A549 treated with CORT108297 at 1 μM for 4 hours (cell line): Measurements from ENCODE around the gene PISD. TPM values are rescaled to one million over a fixed set of nuclear protein-coding genes. Genes with fewer than 3 reads are reported as not detected.

Source experiments
- total RNA-seq: library from RNA; stranded (reverse); fragments of 200-300 nt; extraction: Qiagen RNA extraction; gene quantifications from 5 replicates; pipeline ENCODE4 v1.2.3, GENCODE V29; 2022

The PISD gene
- 21.5 to 31.8 TPM (median 29.2 TPM) in 5 replicates for total RNA-seq

GRCh38 chr22:31661851-31662667 is at the start of gene PISD:
Gene PISD (minus strand): TSS chr22:31662215. CDS start chr22:31662208, 7 bp downstream.

Other genes with a start within 250 kb of the PISD start
- gene EIF4ENIF1, start 172.4 kb downstream of the PISD start, total RNA-seq = 12.1 to 14.6 TPM (median 14.0 TPM) in 5 replicates
- 8.2 to 15.1 TPM (median 10.9 TPM) in 5 replicates for gene SFI1, start 165.7 kb downstream of the PISD start, total RNA-seq
- 5.7 to 7.0 TPM (median 6.2 TPM) in 5 replicates for gene PRR14L, start 87.9 kb upstream of the PISD start, total RNA-seq
- 3.4 to 5.4 TPM (median 4.7 TPM) in 5 replicates for gene DEPDC5, start 91.8 kb upstream of the PISD start, total RNA-seq